Mesenchymal stem cell (in vitro differentiated cells and primary cell): ENCODE measurements around the gene NLK.
"Not testable (repeated sequence)": the region's sequence is repeated elsewhere in the genome, so short reads cannot be mapped to it uniquely, and the experiment has no call there.

Experiments
- DNase-seq: peaks from one replicate; pipeline ENCODE4 v3.0.0-alpha.2; 2013
- H2AFZ ChIP-seq: one replicate; pipeline ENCODE4 v1.6.1; 2013; ENCODE audit warnings: low read depth, mild to moderate bottlenecking, control low read depth, inconsistent platforms, low read length, moderate library complexity
- H2AK5ac ChIP-seq: 2 replicates; pipeline ENCODE4 v1.6.1; 2013; ENCODE audit warnings: low read length, moderate library complexity, mild to moderate bottlenecking, inconsistent platforms; ENCODE audit not compliant: severe bottlenecking
- H2BK120ac ChIP-seq: one replicate; pipeline ENCODE4 v1.6.1; 2013; ENCODE audit warnings: low read depth, mild to moderate bottlenecking, inconsistent platforms, low read length, moderate library complexity
- H2BK12ac ChIP-seq, 2 experiments: one replicate each; pipeline ENCODE4 v1.6.1; 2013; ENCODE audit warnings: inconsistent platforms in 2 of 2, low read length in 2 of 2, mild to moderate bottlenecking in 2 of 2, moderate library complexity in 2 of 2, control low read depth in 1 of 2
- H2BK15ac ChIP-seq: one replicate; pipeline ENCODE4 v1.6.1; 2013; ENCODE audit warnings: mild to moderate bottlenecking, low read depth, inconsistent platforms; ENCODE audit not compliant: poor library complexity, severe bottlenecking
- H2BK5ac ChIP-seq: 2 replicates; pipeline ENCODE4 v1.6.1; 2013; ENCODE audit warnings: low read depth, mild to moderate bottlenecking, low read length, control low read depth, inconsistent platforms; ENCODE audit not compliant: poor library complexity, severe bottlenecking
- H3K14ac ChIP-seq, 2 experiments: one replicate each; pipeline ENCODE4 v1.6.1; 2013; ENCODE audit warnings: inconsistent platforms in 2 of 2, low read length in 2 of 2, control low read depth in 1 of 2, mild to moderate bottlenecking in 1 of 2, moderate library complexity in 1 of 2
- H3K18ac ChIP-seq, 2 experiments: one replicate each; pipeline ENCODE4 v1.6.1; 2013; ENCODE audit warnings: inconsistent platforms in 2 of 2, low read length in 2 of 2, control low read depth in 1 of 2, low read depth in 1 of 2, mild to moderate bottlenecking in 1 of 2
- H3K23ac ChIP-seq, 2 experiments: one replicate each; pipeline ENCODE4 v1.6.1; 2013; ENCODE audit warnings: inconsistent platforms in 2 of 2, low read length in 2 of 2, mild to moderate bottlenecking in 2 of 2, moderate library complexity in 2 of 2, control low read depth in 1 of 2
- H3K27ac ChIP-seq: 2 replicates; pipeline ENCODE4 v1.5.1; 2013; ENCODE audit warnings: mild to moderate bottlenecking, moderate library complexity, low read length, control low read depth, inconsistent platforms; ENCODE audit not compliant: poor library complexity, severe bottlenecking
- H3K27me3 ChIP-seq, 2 experiments: 2 replicates each; pipeline versions ENCODE4 v1.6.1 to v1.7.0; 2013; ENCODE audit warnings: low read length in 2 of 2, mild to moderate bottlenecking in 2 of 2, moderate library complexity in 2 of 2, control low read depth in 1 of 2, inconsistent platforms in 1 of 2; ENCODE audit not compliant: control insufficient read depth in 1 of 2, insufficient read depth in 1 of 2
- H3K36me3 ChIP-seq, 2 experiments: 2 replicates each; pipeline versions ENCODE4 v1.6.1 to v1.7.0; 2013; ENCODE audit warnings: low read length in 2 of 2, control low read depth in 1 of 2, inconsistent platforms in 1 of 2, low read depth in 1 of 2, mild to moderate bottlenecking in 1 of 2; ENCODE audit not compliant: insufficient read depth in 2 of 2, control insufficient read depth in 1 of 2
- H3K4ac ChIP-seq, 2 experiments: one replicate each; pipeline ENCODE4 v1.6.1; 2013; ENCODE audit warnings: inconsistent platforms in 2 of 2, low read length in 2 of 2, mild to moderate bottlenecking in 2 of 2, moderate library complexity in 2 of 2, control low read depth in 1 of 2, low read depth in 1 of 2
- H3K4me1 ChIP-seq: 2 replicates; pipeline ENCODE4 v1.6.1; 2013; ENCODE audit warnings: low read depth, low read length, control low read depth; ENCODE audit not compliant: control insufficient read depth, insufficient read depth
- H3K4me2 ChIP-seq: 2 replicates; pipeline ENCODE4 v1.6.1; 2013; ENCODE audit warnings: low read length, mild to moderate bottlenecking, inconsistent platforms; ENCODE audit not compliant: poor library complexity, severe bottlenecking
- H3K4me3 ChIP-seq, 2 experiments: 2 replicates each; pipeline versions ENCODE4 v1.5.1 to v1.7.0; 2013; ENCODE audit warnings: low read length in 2 of 2, mild to moderate bottlenecking in 2 of 2, control low read depth in 1 of 2, low read depth in 1 of 2; ENCODE audit not compliant: insufficient read depth in 1 of 2
- H3K79me1 ChIP-seq: replicated peaks from 2 replicates; pipeline ENCODE4 v1.6.1; 2013; ENCODE audit warnings: mild to moderate bottlenecking, control low read depth, low read length, inconsistent platforms; ENCODE audit not compliant: poor library complexity, severe bottlenecking
- H3K9ac ChIP-seq: 2 replicates; pipeline ENCODE4 v1.7.0; 2013; ENCODE audit warnings: mild to moderate bottlenecking, low read length, moderate library complexity
- H3K9me3 ChIP-seq: 2 replicates; pipeline ENCODE4 v1.7.0; 2013; ENCODE audit warnings: mild to moderate bottlenecking, low read length; ENCODE audit not compliant: control insufficient read depth
- H4K8ac ChIP-seq: one replicate; pipeline ENCODE4 v1.6.1; 2013; ENCODE audit warnings: inconsistent platforms, mild to moderate bottlenecking, low read length, moderate library complexity
- H4K91ac ChIP-seq: one replicate; pipeline ENCODE4 v1.6.1; 2013; ENCODE audit warnings: mild to moderate bottlenecking, low read length, inconsistent platforms
- WGBS: methylation state at CpG from one replicate; pipeline ENCODE4 v1.1.7; 2013; ENCODE audit warnings: mixed read lengths; 5-methylcytosine and 5-hydroxymethylcytosine counted together

Gene NLK

DNA sequence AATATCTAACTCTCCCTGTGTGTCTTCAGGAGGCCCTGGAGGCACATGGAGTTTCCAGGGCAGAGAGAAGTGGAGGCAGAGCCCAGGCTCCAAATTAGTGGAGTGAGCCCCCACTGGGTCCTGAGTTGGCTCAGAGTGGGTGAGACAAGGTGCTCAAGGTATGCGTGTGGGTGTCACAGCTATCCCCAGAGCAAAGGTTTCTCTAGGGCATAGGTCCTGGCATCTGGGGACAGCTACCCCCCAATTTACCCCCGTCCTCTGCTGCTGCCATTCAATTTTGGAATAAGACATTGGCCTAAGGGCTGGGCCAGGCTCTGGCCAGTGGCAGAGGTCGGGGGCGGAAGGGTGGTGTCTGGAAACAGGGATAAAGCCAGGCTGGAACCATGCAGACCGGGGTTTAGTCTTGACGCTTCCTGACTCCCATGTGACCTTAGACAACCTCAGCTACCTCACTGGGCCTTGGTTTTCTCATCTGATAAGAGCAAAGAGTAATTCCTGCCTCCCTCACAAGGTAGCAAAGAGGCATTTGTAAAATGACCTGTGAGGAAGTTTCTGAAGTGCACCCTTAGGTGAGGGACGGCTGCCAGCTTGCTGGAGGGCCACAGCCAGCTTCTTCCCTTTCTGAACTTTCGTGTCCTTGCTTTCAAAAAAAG, 198.3 kb downstream of the NLK start:
- Histone ChIP-seq H3K36me3 (no peaks in the 10 kb centered on the region), H3K14ac (no peak overlapping the region), H2AK5ac (no peak overlapping the region), H3K23ac (no peak overlapping the region), H3K9ac (no peak overlapping the region), H3K18ac (no peak overlapping the region), H2AFZ (no peak overlapping the region), H3K4me2 (no peak overlapping the region), H2BK15ac (no peak overlapping the region), H3K4ac (no peak overlapping the region), H3K4me3 (no peak overlapping the region), H3K27ac (no peak overlapping the region), H2BK5ac (no peak overlapping the region), H3K79me1 (no peaks in the 10 kb centered on the region), H4K91ac (no peak overlapping the region), H4K8ac (no peak overlapping the region), H3K9me3 (no peaks in the 10 kb centered on the region), H2BK12ac (no peak overlapping the region), H3K4me1 (no peaks in the 10 kb centered on the region), H3K27me3 (peaks cover 8 to 14% of the 10 kb centered on the region in 2 experiments), H2BK120ac (no peak overlapping the region)
- 84% methylated on average over 7 of the region's 8 CpGs for WGBS
- no peak for DNase-seq

DNA sequence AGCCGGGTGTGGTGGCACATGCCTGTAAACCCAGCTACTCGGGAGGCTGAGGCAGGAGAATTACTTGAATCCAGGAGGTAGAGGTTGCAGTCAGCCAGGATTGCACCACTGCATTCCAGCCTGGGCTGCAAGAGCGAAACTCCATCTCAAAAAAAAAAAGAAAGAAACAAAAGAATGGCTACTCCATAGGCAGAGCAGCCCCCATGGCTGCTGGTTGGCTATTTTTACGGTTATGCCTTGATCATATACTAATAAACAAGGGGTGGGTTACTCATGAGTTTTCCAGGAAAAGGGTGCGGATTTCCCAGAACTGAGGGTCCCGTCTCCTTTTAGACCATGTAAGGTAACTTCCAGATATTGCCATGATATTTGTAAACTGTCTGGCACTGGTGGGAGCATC, 200.3 kb downstream of the NLK start:
- Histone ChIP-seq H4K8ac (no peak overlapping the region), H2BK120ac (no peak overlapping the region), H3K4ac (no peak overlapping the region), H3K9me3 (no peaks in the 10 kb centered on the region), H4K91ac (no peak overlapping the region), H3K18ac (no peak overlapping the region), H3K14ac (no peak overlapping the region), H3K27me3 (peaks cover 25 to 31% of the 10 kb centered on the region in 2 experiments), H3K36me3 (no peaks in the 10 kb centered on the region), H3K9ac (no peak overlapping the region), H3K27ac (no peak overlapping the region), H2BK12ac (no peak overlapping the region), H3K4me1 (no peaks in the 10 kb centered on the region), H2AK5ac (no peak overlapping the region), H2AFZ (no peak overlapping the region), H3K4me2 (no peak overlapping the region), H3K79me1 (no peaks in the 10 kb centered on the region), H3K23ac (no peak overlapping the region), H3K4me3 (no peak overlapping the region), H2BK15ac (no peak overlapping the region), H2BK5ac (no peak overlapping the region)
- DNase-seq, result no peak
- WGBS, result 91% methylated on average over 4 of the region's 6 CpGs

- H3K27me3 ChIP-seq, result peaks cover 30 to 34% of the 10 kb centered on the region in 2 experiments
- not testable (repeated sequence) for H2AK5ac ChIP-seq, H3K18ac ChIP-seq, H4K8ac ChIP-seq, H3K36me3 ChIP-seq, H4K91ac ChIP-seq, H2BK12ac ChIP-seq, H3K4me1 ChIP-seq, H3K79me1 ChIP-seq, H3K23ac ChIP-seq, H2AFZ ChIP-seq, H3K27ac ChIP-seq, H3K4ac ChIP-seq, H3K9ac ChIP-seq, H2BK5ac ChIP-seq, H2BK120ac ChIP-seq, H2BK15ac ChIP-seq, H3K4me3 ChIP-seq, DNase-seq, H3K4me2 ChIP-seq, H3K9me3 ChIP-seq, H3K14ac ChIP-seq
- 86% methylated on average over 4 of the region's 4 CpGs for WGBS
These were observed 200.8 kb downstream of the NLK start for GRCh38 chr17:28243268-28243667.

- H3K4ac ChIP-seq, result no peak overlapping the region
- DNase-seq, result no peak
- H3K9ac ChIP-seq, result no peak overlapping the region
- no peak overlapping the region for H2BK5ac ChIP-seq
- no peak overlapping the region for H2BK120ac ChIP-seq
- no peak overlapping the region for H2AFZ ChIP-seq
- 81% methylated on average over 4 of the region's 4 CpGs for WGBS
- H3K4me2 ChIP-seq, result no peak overlapping the region
- H2BK12ac ChIP-seq, result no peak overlapping the region
- no peak overlapping the region for H3K18ac ChIP-seq
- H3K36me3 ChIP-seq, result no peaks in the 10 kb centered on the region
- no peak overlapping the region for H3K14ac ChIP-seq
- no peak overlapping the region for H3K4me3 ChIP-seq
- no peak overlapping the region for H4K91ac ChIP-seq
- H3K27ac ChIP-seq, result no peak overlapping the region
- H3K4me1 ChIP-seq, result no peaks in the 10 kb centered on the region
- peaks cover 39 to 40% of the 10 kb centered on the region in 2 experiments for H3K27me3 ChIP-seq
- H3K23ac ChIP-seq, result no peak overlapping the region
- no peak overlapping the region for H2AK5ac ChIP-seq
- no peaks in the 10 kb centered on the region for H3K79me1 ChIP-seq
- H4K8ac ChIP-seq, result no peak overlapping the region
- H3K9me3 ChIP-seq, result no peaks in the 10 kb centered on the region
- no peak overlapping the region for H2BK15ac ChIP-seq
These were observed 202.0 kb downstream of the NLK start for GRCh38 chr17:28244446-28244845.
